ENCODE results near the gene PRDM12.

DNA sequence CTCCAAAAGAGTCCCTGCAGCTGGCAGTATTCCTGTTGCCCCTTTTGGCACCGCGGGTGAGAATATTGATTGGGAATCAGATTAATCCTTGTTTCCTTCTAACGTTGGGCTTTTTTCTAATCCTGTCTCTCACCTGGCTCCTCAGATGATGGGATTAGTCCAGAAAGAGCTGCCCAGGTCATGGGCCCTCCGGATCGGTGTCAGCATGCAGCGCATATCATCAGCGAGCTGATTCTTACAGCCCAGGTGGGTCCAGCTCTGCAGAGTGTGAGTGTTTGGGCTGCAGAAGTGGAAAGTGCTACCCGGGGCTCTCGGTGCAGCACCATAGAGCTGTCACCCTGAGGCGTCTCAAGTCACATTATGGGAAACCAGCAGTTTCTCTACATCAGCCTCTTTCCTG lies 40.9 kb upstream of the PRDM12 start:
- no peak for TF ChIP-seq ZNF768 (tag by site-specific recombination; IDR thresholded peaks at IDR 0.05)
- TF ChIP-seq ZNF423 (tag by site-specific recombination; IDR thresholded peaks at IDR 0.05) = no peak
- no peak for TF ChIP-seq YY2 (tag by site-specific recombination; IDR thresholded peaks at IDR 0.05)
- no peak for TF ChIP-seq CTCF (tag by site-specific recombination; IDR thresholded peaks at IDR 0.05)
- TF ChIP-seq ZNF10 (tag by site-specific recombination; IDR thresholded peaks at IDR 0.05) = no peak
- no peak for TF ChIP-seq GLI4 (tag by site-specific recombination; IDR thresholded peaks at IDR 0.05)
- no peak for TF ChIP-seq RBAK (tag by site-specific recombination; IDR thresholded peaks at IDR 0.05)
- TF ChIP-seq ZNF677 (tag by site-specific recombination; IDR thresholded peaks at IDR 0.05) = no peak
- TF ChIP-seq ZNF223 (tag by site-specific recombination; IDR thresholded peaks at IDR 0.05) = no peak

Data from HEK293 (cell line).